ENCODE data around the gene ZNF784. TPM values are rescaled to one million over a fixed set of nuclear protein-coding genes. Genes with fewer than 3 reads are reported as not detected.

ZNF784 gene
- total and polyA plus RNA-seq, 2 donors (not counting 3 experiments of a cell fraction or from before 2014, with no cell fraction given), result 4.9 TPM

DNA sequence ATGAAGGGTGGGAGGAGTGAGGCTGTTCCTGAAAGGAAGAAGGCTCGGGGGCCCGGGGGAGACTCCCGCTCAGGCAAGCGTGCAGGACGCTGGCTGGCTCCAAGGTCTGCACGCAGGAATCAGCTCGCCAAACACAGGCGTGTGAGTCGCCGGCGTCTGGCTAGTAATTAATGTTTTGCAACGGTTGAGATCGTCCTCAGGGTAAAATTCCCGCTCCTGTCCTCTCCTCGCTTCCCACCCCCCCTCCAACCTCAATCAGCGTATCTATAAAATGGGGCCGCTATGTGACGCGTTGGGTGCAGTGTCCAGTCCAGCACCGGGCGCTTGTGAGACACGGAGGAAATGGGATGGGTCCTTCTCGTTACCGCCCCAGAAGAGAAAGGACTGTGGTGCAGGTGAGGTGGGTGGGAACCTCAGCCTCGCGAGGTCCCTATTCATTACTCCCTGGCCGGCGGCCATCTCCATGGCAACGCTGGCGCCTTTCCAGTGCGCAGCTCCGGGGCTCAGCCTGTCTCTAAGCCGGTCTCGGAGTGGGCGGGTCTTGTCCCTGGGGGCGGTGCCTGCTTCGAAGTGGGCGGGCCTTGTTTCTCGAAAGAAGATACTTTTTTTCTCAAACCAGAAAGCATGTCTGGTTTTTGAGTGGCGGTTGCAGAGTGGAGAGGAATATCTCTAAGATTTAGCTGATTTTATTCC lies 37.2 kb downstream of the ZNF784 start:
- H3K9me1 ChIP-seq (replicated peaks; ENCODE audit: control insufficient read depth, extremely low read depth, insufficient read depth, low read length), result no peaks in the 10 kb centered on the region
- H3K9ac ChIP-seq (replicated peaks; ENCODE audit: extremely low read depth, insufficient read depth, low read length), result no peak overlapping the region
- peaks cover 4 to 7% of the 10 kb centered on the region in 2 experiments for H3K27me3 ChIP-seq (ENCODE audit: control insufficient read depth in 2 of 2, insufficient read depth in 2 of 2, low read length in 2 of 2)
- no peaks in the 10 kb centered on the region for H3K79me2 ChIP-seq (ENCODE audit: control insufficient read depth, insufficient read depth, low read length)
- peaks cover 0 to 3% of the 10 kb centered on the region in 2 experiments for H3K36me3 ChIP-seq (ENCODE audit: control insufficient read depth in 2 of 2, extremely low read depth in 1 of 2, insufficient read depth in 2 of 2, low read length in 2 of 2)
- peak overlapping the region; percentile 20 for H3K4me2 ChIP-seq (ENCODE audit: insufficient read depth, low read length)
- intact Hi-C loops (cut with micrococcal nuclease) (loop anchor here (1.0 kb wide), 1 partner anchor 12 kb away; the partner anchor contains the start of gene FIZ1), dilution Hi-C loops (cut with MboI; ENCODE audit: extremely low pct_ligation_motif_present, low sequenced_read_pairs) (no loop called here)
- TF ChIP-seq POLR2A (IDR thresholded peaks at IDR 0.05; ENCODE audit: low read depth, low read length) (no peak), POLR2AphosphoS5 (IDR thresholded peaks at IDR 0.05; ENCODE audit: insufficient read depth, low read depth, low read length) (peak; percentile 17)
- CTCF ChIA-PET, result interaction anchor here (1.0 to 1.1 kb wide), 2 partner anchors 46 to 120 kb away, joined by 3 read pairs; no protein-coding TSS in a partner anchor
- no peaks in the 10 kb centered on the region for H4K20me1 ChIP-seq (replicated peaks; ENCODE audit: control insufficient read depth, extremely low read depth, insufficient read depth, low read length)
- POLR2A ChIA-PET, result interaction anchor here (2.3 kb wide), 1 partner anchor 12 kb away, joined by 8 read pairs; the partner anchor contains the start of genes FIZ1 and ZNF524
- no peaks in the 10 kb centered on the region for H3K9me3 ChIP-seq (replicated peaks; ENCODE audit: control insufficient read depth, insufficient read depth, low read length)
- FAIRE-seq, result peak; percentile 94
- H3K4me3 ChIP-seq (replicated peaks in 1 of 3; ENCODE audit: insufficient read depth in 1 of 3, low read depth in 1 of 3, low read length in 3 of 3), result peak overlapping the region in 1 of 3 experiments; percentile 3
- no peaks in the 10 kb centered on the region for H3K4me1 ChIP-seq (ENCODE audit: control insufficient read depth, extremely low read depth, insufficient read depth, low read length)
- BruUV-seq (replicated peaks), result no TSS peak
- no peak overlapping the region for H3K27ac ChIP-seq (ENCODE audit: insufficient read depth, low read depth, low read length)
- peak; percentile 92 for DNase-seq (ENCODE audit: low read depth, low spot score)
- peak overlapping the region; percentile 16 for H2AFZ ChIP-seq (ENCODE audit: low read depth, low read length)

DNA sequence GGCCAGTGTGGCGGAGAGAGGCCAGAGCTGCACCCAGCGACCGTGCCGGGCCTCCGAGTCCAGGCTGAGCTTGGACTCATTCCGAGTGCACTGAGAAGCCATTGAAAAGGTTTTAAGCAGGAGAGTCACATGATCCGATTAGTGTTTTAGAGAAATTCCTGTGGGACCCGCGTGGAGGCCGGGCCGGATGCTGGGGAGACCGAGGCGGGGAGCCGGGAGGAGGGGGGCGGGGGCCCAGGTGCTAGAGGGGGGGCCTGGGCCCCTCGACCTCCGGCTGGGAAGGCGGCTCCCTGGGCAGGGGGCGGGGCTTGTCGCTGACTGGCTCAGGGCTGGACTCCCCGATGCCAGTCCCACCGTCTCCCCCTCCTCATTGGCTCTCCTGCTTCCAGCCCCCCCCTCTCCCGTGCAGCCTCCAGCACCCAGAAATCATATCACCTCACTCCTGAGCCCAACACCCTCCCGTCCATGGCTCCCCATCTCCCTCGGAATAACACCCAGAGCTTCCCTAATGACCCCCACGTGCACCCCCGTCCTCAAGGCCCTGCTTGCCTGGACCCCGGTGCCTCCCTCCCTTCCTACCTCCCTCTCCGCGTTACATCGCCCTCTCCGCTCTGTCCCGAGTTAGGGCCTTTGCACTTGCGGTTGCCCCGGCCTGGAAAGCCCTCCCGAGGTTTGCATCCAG lies 38.6 kb downstream of the ZNF784 start:
- Histone ChIP-seq H3K9ac (replicated peaks; ENCODE audit: extremely low read depth, insufficient read depth, low read length) (no peak overlapping the region), H3K36me3 (ENCODE audit: control insufficient read depth in 2 of 2, extremely low read depth in 1 of 2, insufficient read depth in 2 of 2, low read length in 2 of 2) (no peaks in the 10 kb centered on the region), H3K4me1 (ENCODE audit: control insufficient read depth, extremely low read depth, insufficient read depth, low read length) (peaks cover 4% of the 10 kb centered on the region), H3K4me3 (replicated peaks in 1 of 3; ENCODE audit: insufficient read depth in 1 of 3, low read depth in 1 of 3, low read length in 3 of 3) (peak overlapping the region in 1 of 3 experiments; percentile 22), H3K9me3 (replicated peaks; ENCODE audit: control insufficient read depth, insufficient read depth, low read length) (no peaks in the 10 kb centered on the region), H3K4me2 (ENCODE audit: insufficient read depth, low read length) (no peak overlapping the region), H3K9me1 (replicated peaks; ENCODE audit: control insufficient read depth, extremely low read depth, insufficient read depth, low read length) (no peaks in the 10 kb centered on the region), H4K20me1 (replicated peaks; ENCODE audit: control insufficient read depth, extremely low read depth, insufficient read depth, low read length) (no peaks in the 10 kb centered on the region), H3K27ac (ENCODE audit: insufficient read depth, low read depth, low read length) (no peak overlapping the region), H3K27me3 (ENCODE audit: control insufficient read depth in 2 of 2, insufficient read depth in 2 of 2, low read length in 2 of 2) (peaks cover 4 to 7% of the 10 kb centered on the region in 2 experiments), H2AFZ (ENCODE audit: low read depth, low read length) (peak overlapping the region; percentile 58), H3K79me2 (ENCODE audit: control insufficient read depth, insufficient read depth, low read length) (no peaks in the 10 kb centered on the region)
- CTCF ChIA-PET, result interaction anchor here (1.0 kb wide), 2 partner anchors 18 to 69 kb away, joined by 3 to 4 read pairs; no protein-coding TSS in a partner anchor
- DNase-seq (ENCODE audit: low read depth, low spot score), result peak; percentile 68
- intact Hi-C loops (cut with micrococcal nuclease) (no loop called here), dilution Hi-C loops (cut with MboI; ENCODE audit: extremely low pct_ligation_motif_present, low sequenced_read_pairs) (no loop called here)
- TF ChIP-seq POLR2A (IDR thresholded peaks at IDR 0.05; ENCODE audit: low read depth, low read length), result no peak
- TF ChIP-seq GATA2 (IDR thresholded peaks at IDR 0.05; ENCODE audit: insufficient read depth, insufficient read length, low read depth, low read length), result no peak
- POLR2A ChIA-PET, result interaction anchor here (0.5 to 2.3 kb wide), 2 partner anchors 14 to 61 kb away, joined by 3 to 8 read pairs; partner anchors contain the start of genes FIZ1 and ZNF524
- peak; percentile 18 for FAIRE-seq
- BruUV-seq (replicated peaks), result no TSS peak

All from endothelial cell of umbilical vein (primary cell).